ENCODE measurements around the gene PLA2G4A. TPM values are rescaled to one million over a fixed set of nuclear protein-coding genes. Genes with fewer than 3 reads are reported as not detected.

Gene PLA2G4A
- total RNA-seq, 1 experiment from 2014 or later: not detected

- in situ Hi-C loops (cut with HindIII; ENCODE audit: low pct_unique_long_range_greater_than_20kb, low sequenced_read_pairs): no loop called here
- CTCF ChIA-PET: interaction anchor here (0.6 kb wide), 1 partner anchor 22 kb away, joined by 4 read pairs; no protein-coding TSS in a partner anchor
Observed at GRCh38 chr1:186871784-186872183, 43.0 kb downstream of the PLA2G4A start.

GRCh38 chr1:186872291-186872690, 43.5 kb downstream of the PLA2G4A start:
- DNase-seq (ENCODE audit: low read depth, low spot score) (no peak), ATAC-seq (no peak)
- H3K27me3 ChIP-seq (ENCODE audit: control insufficient read depth, insufficient read depth, low read length): no peaks in the 10 kb centered on the region
- TF ChIP-seq, protein P1, sequence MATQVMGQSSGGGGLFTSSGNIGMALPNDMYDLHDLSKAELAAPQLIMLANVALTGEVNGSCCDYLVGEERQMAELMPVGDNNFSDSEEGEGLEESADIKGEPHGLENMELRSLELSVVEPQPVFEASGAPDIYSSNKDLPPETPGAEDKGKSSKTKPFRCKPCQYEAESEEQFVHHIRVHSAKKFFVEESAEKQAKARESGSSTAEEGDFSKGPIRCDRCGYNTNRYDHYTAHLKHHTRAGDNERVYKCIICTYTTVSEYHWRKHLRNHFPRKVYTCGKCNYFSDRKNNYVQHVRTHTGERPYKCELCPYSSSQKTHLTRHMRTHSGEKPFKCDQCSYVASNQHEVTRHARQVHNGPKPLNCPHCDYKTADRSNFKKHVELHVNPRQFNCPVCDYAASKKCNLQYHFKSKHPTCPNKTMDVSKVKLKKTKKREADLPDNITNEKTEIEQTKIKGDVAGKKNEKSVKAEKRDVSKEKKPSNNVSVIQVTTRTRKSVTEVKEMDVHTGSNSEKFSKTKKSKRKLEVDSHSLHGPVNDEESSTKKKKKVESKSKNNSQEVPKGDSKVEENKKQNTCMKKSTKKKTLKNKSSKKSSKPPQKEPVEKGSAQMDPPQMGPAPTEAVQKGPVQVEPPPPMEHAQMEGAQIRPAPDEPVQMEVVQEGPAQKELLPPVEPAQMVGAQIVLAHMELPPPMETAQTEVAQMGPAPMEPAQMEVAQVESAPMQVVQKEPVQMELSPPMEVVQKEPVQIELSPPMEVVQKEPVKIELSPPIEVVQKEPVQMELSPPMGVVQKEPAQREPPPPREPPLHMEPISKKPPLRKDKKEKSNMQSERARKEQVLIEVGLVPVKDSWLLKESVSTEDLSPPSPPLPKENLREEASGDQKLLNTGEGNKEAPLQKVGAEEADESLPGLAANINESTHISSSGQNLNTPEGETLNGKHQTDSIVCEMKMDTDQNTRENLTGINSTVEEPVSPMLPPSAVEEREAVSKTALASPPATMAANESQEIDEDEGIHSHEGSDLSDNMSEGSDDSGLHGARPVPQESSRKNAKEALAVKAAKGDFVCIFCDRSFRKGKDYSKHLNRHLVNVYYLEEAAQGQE (IDR thresholded peaks at IDR 0.05; ENCODE audit: insufficient read depth in 1 of 2, low read depth in 2 of 2, low read length in 1 of 2): no peak
- TF ChIP-seq SIN3A (IDR thresholded peaks at IDR 0.05; ENCODE audit: borderline replicate concordance, insufficient read depth, low read depth, low read length) (no peak), TCF7L2 (IDR thresholded peaks at IDR 0.05; ENCODE audit: low read depth, low read length) (no peak), POLR2AphosphoS5 (IDR thresholded peaks at IDR 0.05; ENCODE audit: low read depth, low read length) (no peak)
- TF ChIP-seq, protein P2, sequence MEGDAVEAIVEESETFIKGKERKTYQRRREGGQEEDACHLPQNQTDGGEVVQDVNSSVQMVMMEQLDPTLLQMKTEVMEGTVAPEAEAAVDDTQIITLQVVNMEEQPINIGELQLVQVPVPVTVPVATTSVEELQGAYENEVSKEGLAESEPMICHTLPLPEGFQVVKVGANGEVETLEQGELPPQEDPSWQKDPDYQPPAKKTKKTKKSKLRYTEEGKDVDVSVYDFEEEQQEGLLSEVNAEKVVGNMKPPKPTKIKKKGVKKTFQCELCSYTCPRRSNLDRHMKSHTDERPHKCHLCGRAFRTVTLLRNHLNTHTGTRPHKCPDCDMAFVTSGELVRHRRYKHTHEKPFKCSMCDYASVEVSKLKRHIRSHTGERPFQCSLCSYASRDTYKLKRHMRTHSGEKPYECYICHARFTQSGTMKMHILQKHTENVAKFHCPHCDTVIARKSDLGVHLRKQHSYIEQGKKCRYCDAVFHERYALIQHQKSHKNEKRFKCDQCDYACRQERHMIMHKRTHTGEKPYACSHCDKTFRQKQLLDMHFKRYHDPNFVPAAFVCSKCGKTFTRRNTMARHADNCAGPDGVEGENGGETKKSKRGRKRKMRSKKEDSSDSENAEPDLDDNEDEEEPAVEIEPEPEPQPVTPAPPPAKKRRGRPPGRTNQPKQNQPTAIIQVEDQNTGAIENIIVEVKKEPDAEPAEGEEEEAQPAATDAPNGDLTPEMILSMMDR (IDR thresholded peaks at IDR 0.05): no peak
- no TSS peak for BruUV-seq (replicated peaks)
- CTCF ChIA-PET: interaction anchor here (0.6 kb wide), 1 partner anchor 22 kb away, joined by 4 read pairs; no protein-coding TSS in a partner anchor
- no peaks in the 10 kb centered on the region for H3K4me1 ChIP-seq (ENCODE audit: control insufficient read depth, insufficient read depth, low read length)
- intact Hi-C loops (cut with micrococcal nuclease; ENCODE audit: unreplicated experiment): no loop called here
- in situ Hi-C loops (cut with HindIII; ENCODE audit: low pct_unique_long_range_greater_than_20kb, low sequenced_read_pairs): no loop called here
- no peaks in the 10 kb centered on the region for H3K36me3 ChIP-seq (ENCODE audit: control insufficient read depth, insufficient read depth, low read length)
- H3K9me3 ChIP-seq (ENCODE audit: control insufficient read depth, insufficient read depth, low read depth, low read length): no peaks in the 10 kb centered on the region
- H3K27ac ChIP-seq (ENCODE audit: low read length): no peak overlapping the region
- POLR2A ChIA-PET: no interaction called here
- no peak overlapping the region for H3K4me3 ChIP-seq (ENCODE audit: low read depth in 2 of 2, low read length in 2 of 2)

More at GRCh38 chr1:186871784-186872183, 43.0 kb downstream of the PLA2G4A start:
- H3K36me3 ChIP-seq (ENCODE audit: control insufficient read depth, insufficient read depth, low read length): no peaks in the 10 kb centered on the region
- no peaks in the 10 kb centered on the region for H3K9me3 ChIP-seq (ENCODE audit: control insufficient read depth, insufficient read depth, low read depth, low read length)
- no peak overlapping the region for H3K27ac ChIP-seq (ENCODE audit: low read length)
- no peaks in the 10 kb centered on the region for H3K27me3 ChIP-seq (ENCODE audit: control insufficient read depth, insufficient read depth, low read length)
- DNase-seq (ENCODE audit: low read depth, low spot score): no peak
- no TSS peak for BruUV-seq (replicated peaks)
- POLR2A ChIA-PET: interaction anchor here (0.5 kb wide), 1 partner anchor 13 kb away, joined by 8 read pairs; no protein-coding TSS in a partner anchor
- H3K4me3 ChIP-seq (ENCODE audit: low read depth in 2 of 2, low read length in 2 of 2): no peak overlapping the region
- ATAC-seq: no peak
- intact Hi-C loops (cut with micrococcal nuclease; ENCODE audit: unreplicated experiment): no loop called here
- TF ChIP-seq SIN3A (IDR thresholded peaks at IDR 0.05; ENCODE audit: borderline replicate concordance, insufficient read depth, low read depth, low read length) (no peak), TCF7L2 (IDR thresholded peaks at IDR 0.05; ENCODE audit: low read depth, low read length) (no peak), POLR2AphosphoS5 (IDR thresholded peaks at IDR 0.05; ENCODE audit: low read depth, low read length) (no peak)
- TF ChIP-seq, protein P2 (IDR thresholded peaks at IDR 0.05): no peak
- TF ChIP-seq, protein P1 (IDR thresholded peaks at IDR 0.05; ENCODE audit: insufficient read depth in 1 of 2, low read depth in 2 of 2, low read length in 1 of 2): no peak
- H3K4me1 ChIP-seq (ENCODE audit: control insufficient read depth, insufficient read depth, low read length): no peaks in the 10 kb centered on the region
